Left cardiac atrium (tissue), 4 donors: ENCODE measurements around the gene KIAA0825. TPM values are rescaled to one million over a fixed set of nuclear protein-coding genes. Genes with fewer than 3 reads are reported as not detected.

Experiments
- ATAC-seq, 2 donors: fragments of 200-7000 bp; cut with Tn5 transposase; one replicate each; pipeline ENCODE4 v1.9.1; 2020; ENCODE audit warnings: mild to moderate bottlenecking in 2 of 2, moderate library complexity in 2 of 2
- DNase-seq: peaks from one replicate; pipeline ENCODE4 v3.0.0-alpha.2; 2020
- intact Hi-C, 2 donors: fragments of 100-400 bp; cut with DNase I; formaldehyde crosslinking; loops; one replicate each; pipeline versions ENCODE4 v1.14.1 to v1.15.1; 2022 to 2023
- total RNA-seq, 2 donors: library from RNA; stranded (reverse); fragmentation: NEBNext Ultra II Directional; extraction: Animal tissue kit (Norgen Biotek cat#: 25700); gene quantifications; one replicate each; pipeline ENCODE4 v1.2.1, GENCODE V29; 2021
- donor health status: DM: no; HTN: yes; CAD: no.
- donor health status: DM: no; HTN: yes; CAD: no; lungs with severe emphysema.
- donor health status: DM: yes; HTN: yes; CAD: no.
- donor health status: Dilated cardiomyopathy.

The KIAA0825 gene
- total RNA-seq, 2 donors from 2014 or later = 2.2 to 3.0 TPM

DNA sequence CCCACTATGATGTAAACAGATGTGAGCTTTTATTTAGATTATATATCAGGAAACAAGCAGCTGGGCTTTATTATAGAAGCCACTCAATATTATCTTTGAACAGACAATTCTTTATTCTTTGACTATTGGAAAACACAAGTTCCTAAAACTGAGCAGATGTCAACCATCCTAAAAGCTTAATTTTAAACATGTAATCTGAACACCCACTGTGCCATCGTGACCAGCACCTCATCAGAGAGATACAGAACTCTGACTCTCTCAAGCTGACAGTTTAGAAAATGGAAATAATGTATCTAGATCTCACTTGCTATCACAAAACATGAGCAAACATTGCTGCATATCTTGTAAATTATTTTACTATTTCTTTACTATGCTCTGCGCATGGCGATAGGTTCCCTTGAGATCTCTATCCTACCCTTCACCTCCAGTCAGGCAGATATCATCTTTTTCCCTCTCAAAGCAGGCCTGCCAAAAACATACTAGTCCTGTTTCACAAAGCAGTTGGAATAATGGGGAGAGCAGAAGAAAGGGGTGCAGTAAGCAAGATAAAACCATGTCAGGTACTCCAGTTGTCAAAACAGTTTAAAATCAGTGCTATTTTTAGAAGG lies 151.0 kb downstream of the KIAA0825 start:
- intact Hi-C loops = no loop called here
- DNase-seq = no peak
- no peak for ATAC-seq

DNA sequence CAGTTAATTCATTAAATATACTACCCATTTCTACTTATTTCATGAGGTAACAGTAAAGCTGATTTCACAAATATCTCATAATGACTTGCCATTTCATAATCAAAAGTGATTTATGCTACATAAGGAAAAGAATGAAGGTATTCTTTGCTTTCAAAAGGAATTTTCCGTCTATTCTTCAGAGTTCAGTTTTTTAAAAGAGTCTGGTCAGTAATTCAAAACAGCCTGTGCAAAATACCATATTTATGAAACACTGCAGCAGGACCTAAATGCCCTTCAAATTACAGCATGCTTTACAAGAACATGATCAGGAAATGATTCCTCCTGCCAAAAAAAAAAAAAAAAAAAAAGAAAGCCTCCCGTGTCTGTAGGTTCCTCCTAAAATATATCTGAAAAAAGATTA lies 154.7 kb downstream of the KIAA0825 start:
- DNase-seq = no peak
- intact Hi-C loops = no loop called here
- ATAC-seq = no peak

GRCh38 chr5:94461131-94461530 lies 157.3 kb downstream of the KIAA0825 start:
- DNase-seq (no peak), ATAC-seq (no peak)
- intact Hi-C loops = no loop called here

- DNase-seq (no peak), ATAC-seq (no peak)
- intact Hi-C loops = no loop called here
These were observed 158.5 kb downstream of the KIAA0825 start for GRCh38 chr5:94459915-94460314.

- no peak for DNase-seq
- ATAC-seq = no peak
- intact Hi-C loops = no loop called here
These were observed 160.6 kb downstream of the KIAA0825 start for GRCh38 chr5:94457788-94458187.

DNA sequence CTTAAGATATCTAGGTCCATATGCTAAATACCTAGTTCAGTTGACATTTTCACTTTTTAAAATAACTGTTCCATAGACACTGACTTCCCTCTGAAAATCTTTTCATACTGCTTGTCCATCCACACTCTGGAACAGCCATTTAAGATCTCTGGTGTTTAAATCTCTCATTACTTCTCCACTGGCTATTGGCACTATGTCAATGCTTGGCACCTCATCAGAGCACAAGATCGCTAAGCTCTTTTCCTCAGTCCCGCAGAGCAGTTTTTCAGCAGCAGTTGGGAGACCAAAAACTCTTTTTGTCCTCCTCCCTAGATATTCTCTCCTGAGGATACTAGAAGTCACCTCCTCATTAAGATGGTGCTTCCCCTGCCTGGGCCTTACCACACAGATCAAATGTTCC lies 172.7 kb downstream of the KIAA0825 start:
- intact Hi-C loops = no loop called here
- DNase-seq (no peak), ATAC-seq (no peak)

GRCh38 chr5:94442991-94443390 lies 175.4 kb downstream of the KIAA0825 start:
- ATAC-seq = no peak
- intact Hi-C loops = no loop called here
- no peak for DNase-seq

- DNase-seq (no peak), ATAC-seq (peak in 1 of 2 donors; percentile 47)
- intact Hi-C loops = no loop called here
These were observed 176.3 kb downstream of the KIAA0825 start for GRCh38 chr5:94442076-94442475.

DNA sequence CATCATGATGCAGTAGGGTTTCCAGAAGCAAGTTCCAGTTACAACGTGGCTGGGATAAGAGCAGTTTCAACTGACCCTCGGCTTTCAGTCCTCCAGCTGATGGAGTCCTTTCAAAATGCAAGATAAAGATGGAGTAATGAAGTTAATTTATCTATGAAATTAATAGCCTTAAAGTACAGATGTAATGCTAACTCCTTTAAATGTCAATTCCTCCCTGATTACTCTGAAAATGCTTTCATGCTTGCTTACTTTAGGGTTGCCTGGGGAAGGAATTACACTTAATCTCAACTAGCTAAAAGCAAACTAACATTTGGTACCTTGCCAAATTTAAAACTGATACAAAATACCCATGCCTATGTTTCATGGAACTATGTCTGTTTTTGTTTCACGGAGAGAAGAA lies 178.4 kb downstream of the KIAA0825 start:
- DNase-seq = no peak
- ATAC-seq = no peak
- intact Hi-C loops = no loop called here

GRCh38 chr5:94433397-94434163 lies 184.8 kb downstream of the KIAA0825 start:
- ATAC-seq (peak; percentile 57 to 63), DNase-seq (no peak)
- intact Hi-C loops = no loop called here

- intact Hi-C loops = no loop called here
- DNase-seq (no peak), ATAC-seq (peak; percentile 47 to 68)
These were observed 185.9 kb downstream of the KIAA0825 start for GRCh38 chr5:94432499-94432898.

GRCh38 chr5:94431696-94432095 lies 186.7 kb downstream of the KIAA0825 start:
- ATAC-seq (no peak), DNase-seq (no peak)
- intact Hi-C loops = no loop called here

GRCh38 chr5:94429566-94429965 lies 188.8 kb downstream of the KIAA0825 start:
- no peak for ATAC-seq
- intact Hi-C loops = no loop called here
- no peak for DNase-seq

DNA sequence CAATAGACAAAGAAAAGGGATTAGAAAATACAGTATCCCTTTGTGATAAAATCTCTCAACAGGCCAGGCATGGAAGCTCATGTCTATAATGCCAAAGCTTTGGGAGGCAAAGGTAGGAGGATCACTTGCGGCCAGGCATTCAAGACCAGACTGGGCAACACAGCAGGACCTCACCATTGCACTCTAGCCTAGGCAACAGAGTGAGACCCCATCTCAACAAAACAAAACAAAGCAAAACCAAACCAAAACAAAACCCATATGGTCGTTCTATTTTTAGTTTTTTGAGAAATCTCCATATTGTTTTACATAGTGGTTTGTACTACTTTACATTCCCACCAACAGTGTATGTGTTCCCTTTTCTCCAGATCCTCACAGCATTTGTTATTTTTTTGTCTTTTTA lies 193.0 kb downstream of the KIAA0825 start:
- ATAC-seq (no peak), DNase-seq (no peak)
- intact Hi-C loops = no loop called here

GRCh38 chr5:94423411-94423810 lies 195.0 kb downstream of the KIAA0825 start:
- intact Hi-C loops = no loop called here
- no peak for DNase-seq
- ATAC-seq = no peak

DNA sequence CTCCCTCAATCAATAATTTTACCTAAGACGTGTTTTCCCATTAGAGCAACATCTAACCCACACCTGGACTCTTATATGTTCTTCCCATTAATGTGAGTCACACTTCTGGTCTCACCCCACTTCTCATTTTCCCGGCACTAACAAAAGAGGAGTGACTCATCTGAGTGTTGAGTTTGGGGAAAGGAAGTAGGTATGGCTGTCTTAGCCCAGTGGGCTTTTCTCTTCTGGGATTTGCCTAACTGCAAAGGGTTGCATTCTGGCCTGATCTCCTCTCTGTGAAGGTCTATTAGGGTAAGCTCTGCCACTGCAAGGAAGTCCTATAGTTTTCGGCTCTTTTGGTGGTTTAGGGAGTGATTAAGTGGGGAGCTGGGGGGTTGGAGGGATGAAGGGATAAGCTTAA lies 195.6 kb downstream of the KIAA0825 start:
- ATAC-seq (no peak), DNase-seq (no peak)
- intact Hi-C loops = no loop called here

DNA sequence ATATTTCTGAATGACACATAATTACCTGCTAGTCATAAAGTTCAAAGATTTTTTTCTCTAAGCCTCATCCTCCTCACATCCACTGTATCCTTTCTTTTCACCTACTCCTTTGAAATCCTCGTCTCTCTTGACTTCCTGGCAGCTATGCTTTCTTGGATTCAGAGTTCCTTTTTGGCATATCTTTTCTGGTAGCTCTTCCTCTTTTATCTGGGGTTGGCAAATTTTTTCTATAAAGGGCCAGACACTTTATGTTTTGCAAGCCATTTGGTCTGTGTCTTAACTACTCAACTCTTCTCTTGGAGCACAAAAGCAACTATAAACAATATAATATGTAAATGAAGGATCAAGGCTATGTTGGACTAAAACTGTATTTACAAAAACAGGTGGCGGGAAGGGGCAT lies 197.5 kb downstream of the KIAA0825 start:
- DNase-seq = no peak
- intact Hi-C loops = no loop called here
- ATAC-seq = no peak

- intact Hi-C loops = no loop called here
- DNase-seq (no peak), ATAC-seq (no peak)
These were observed 202.6 kb downstream of the KIAA0825 start for GRCh38 chr5:94415798-94416197.

DNA sequence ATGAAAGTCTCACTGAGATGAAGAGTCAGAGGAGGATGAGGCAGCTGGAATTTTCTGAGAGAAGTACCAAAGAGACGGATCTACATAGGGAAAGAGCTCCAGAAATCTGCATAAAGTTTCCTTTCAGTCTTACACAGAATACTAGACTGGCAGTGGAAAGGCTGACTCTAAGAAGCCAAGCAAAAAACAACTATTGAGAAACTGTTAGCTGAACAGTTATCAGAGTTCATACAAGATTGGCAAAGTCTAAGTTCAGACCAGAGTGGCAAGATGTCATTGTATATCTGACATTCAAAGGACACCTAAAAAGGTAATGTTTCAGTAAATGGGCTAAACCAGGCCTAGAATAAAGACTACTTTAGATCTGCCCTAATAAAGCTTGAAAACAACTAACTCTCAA lies 209.0 kb downstream of the KIAA0825 start:
- intact Hi-C loops = no loop called here
- ATAC-seq (no peak), DNase-seq (no peak)

- ATAC-seq = no peak
- intact Hi-C loops = no loop called here
- no peak for DNase-seq
These were observed 211.4 kb downstream of the KIAA0825 start for GRCh38 chr5:94407023-94407422.

GRCh38 chr5:94403483-94403882 lies 214.9 kb downstream of the KIAA0825 start:
- intact Hi-C loops = no loop called here
- DNase-seq = no peak
- ATAC-seq = no peak
